Osteoblast (primary cell): ENCODE data around the gene CRABP2. TPM values are rescaled to one million over a fixed set of nuclear protein-coding genes. Genes with fewer than 3 reads are reported as not detected.

Experiments
- DNase-seq: peaks from one replicate; pipeline ENCODE4 v3.0.0; 2011; ENCODE audit warnings: low spot score, mixed read lengths; ENCODE audit not compliant: insufficient read length; ENCODE audit errors: missing footprints
- H2AFZ ChIP-seq: 2 replicates; pipeline ENCODE4 v1.6.0; 2011; ENCODE audit warnings: mild to moderate bottlenecking, low read length
- H3K27ac ChIP-seq: 2 replicates; pipeline ENCODE4 v1.5.1; 2011; ENCODE audit warnings: mild to moderate bottlenecking, low read depth, low read length, moderate library complexity
- H3K27me3 ChIP-seq: 2 replicates; pipeline ENCODE4 v1.6.0; 2012; ENCODE audit warnings: mild to moderate bottlenecking, control low read depth, inconsistent platforms, low read length, moderate library complexity; ENCODE audit not compliant: insufficient read depth
- H3K36me3 ChIP-seq: 2 replicates; pipeline ENCODE4 v1.5.1; 2011; ENCODE audit warnings: mild to moderate bottlenecking, low read length, control low read depth, moderate library complexity; ENCODE audit not compliant: insufficient read depth
- H3K4me1 ChIP-seq: 2 replicates; pipeline ENCODE4 v1.5.1; 2011; ENCODE audit warnings: mild to moderate bottlenecking, low read length, control low read depth, moderate library complexity; ENCODE audit not compliant: insufficient read depth
- H3K4me2 ChIP-seq: 2 replicates; pipeline ENCODE4 v1.6.0; 2011; ENCODE audit warnings: mild to moderate bottlenecking, low read length; ENCODE audit not compliant: insufficient read depth
- H3K4me3 ChIP-seq: fragments of 200-600 bp; sonication (generic); 3 replicates; pipeline ENCODE4 v1.5.1; 2012; ENCODE audit warnings: mild to moderate bottlenecking, low read length, inconsistent platforms; ENCODE audit not compliant: insufficient read depth
- H3K79me2 ChIP-seq: 2 replicates; pipeline ENCODE4 v1.6.0; 2012; ENCODE audit warnings: mild to moderate bottlenecking, low read length, control low read depth, inconsistent platforms; ENCODE audit not compliant: insufficient read depth
- H3K9me3 ChIP-seq: 2 replicates; pipeline ENCODE4 v1.5.1; 2011; ENCODE audit warnings: low read depth, low read length, control low read depth
- H4K20me1 ChIP-seq: 2 replicates; pipeline ENCODE4 v1.6.0; 2012; ENCODE audit warnings: mild to moderate bottlenecking, low read length, control low read depth; ENCODE audit not compliant: insufficient read depth
- CTCF ChIP-seq: IDR thresholded peaks from 2 replicates; pipeline ENCODE4 v1.5.1; 2011; ENCODE audit warnings: mild to moderate bottlenecking, low read depth, low read length, moderate library complexity; ENCODE audit errors: extremely low read depth
- total RNA-seq: library from RNA; depleted of rRNA; stranded (reverse); fragments of >200 nt; gene quantifications from 2 replicates; pipeline ENCODE4 v1.2.3, GENCODE V29; 2012

CRABP2 gene
- total RNA-seq = 9.1 and 16.6 TPM in 2 replicates

- no peak within 1 kb of the TSS for H3K27ac ChIP-seq
- no peak for DNase-seq
- no peaks in the 10 kb centered on the region for H3K36me3 ChIP-seq
- no peaks in the 10 kb centered on the region for H3K79me2 ChIP-seq
- H3K27me3 ChIP-seq = no peaks in the 10 kb centered on the region
- H3K9me3 ChIP-seq = no peaks in the 10 kb centered on the region
- TF ChIP-seq CTCF = no peak
- H4K20me1 ChIP-seq = no peaks in the 10 kb centered on the region
- peak within 1 kb of the TSS; percentile 85 for H2AFZ ChIP-seq
- H3K4me1 ChIP-seq = peaks cover 49% of the 10 kb centered on the region
- H3K4me3 ChIP-seq = peak within 1 kb of the TSS; percentile 66
- H3K4me2 ChIP-seq = peak within 1 kb of the TSS; percentile 94
Measured at GRCh38 chr1:156705321-156705917, at the start of gene CRABP2. CRABP2 (minus strand) TSS chr1:156705583; CDS start chr1:156705446, 137 bp downstream.

- H3K4me2 ChIP-seq = no peak overlapping the region
- TF ChIP-seq CTCF = no peak
- DNase-seq = no peak
- no peak overlapping the region for H2AFZ ChIP-seq
- no peak overlapping the region for H3K27ac ChIP-seq
- H3K9me3 ChIP-seq = no peaks in the 10 kb centered on the region
- peaks cover 35% of the 10 kb centered on the region for H3K79me2 ChIP-seq
- peaks cover 4% of the 10 kb centered on the region for H3K36me3 ChIP-seq
- peaks cover 19% of the 10 kb centered on the region for H3K4me1 ChIP-seq
- no peak overlapping the region for H3K4me3 ChIP-seq
- H4K20me1 ChIP-seq = no peaks in the 10 kb centered on the region
- H3K27me3 ChIP-seq = no peaks in the 10 kb centered on the region
Measured at GRCh38 chr1:156754219-156754618, 48.8 kb upstream of the CRABP2 start.

GRCh38 chr1:156752843-156753482, 47.6 kb upstream of the CRABP2 start:
- TF ChIP-seq CTCF = no peak
- DNase-seq = no peak
- Histone ChIP-seq H3K4me1 (peaks cover 32% of the 10 kb centered on the region), H3K9me3 (no peaks in the 10 kb centered on the region), H3K27me3 (no peaks in the 10 kb centered on the region), H2AFZ (no peak overlapping the region), H3K27ac (peak overlapping the region; percentile 67), H3K4me3 (peak overlapping the region; percentile 85), H3K36me3 (peaks cover 4% of the 10 kb centered on the region), H4K20me1 (no peaks in the 10 kb centered on the region), H3K79me2 (peaks cover 48% of the 10 kb centered on the region), H3K4me2 (peak overlapping the region; percentile 95)

- H2AFZ ChIP-seq = peak overlapping the region; percentile 87
- DNase-seq = peak; percentile 99
- no peaks in the 10 kb centered on the region for H3K9me3 ChIP-seq
- H3K4me3 ChIP-seq = peak overlapping the region; percentile 85
- no peak for TF ChIP-seq CTCF
- H3K4me2 ChIP-seq = peak overlapping the region; percentile 95
- no peaks in the 10 kb centered on the region for H3K27me3 ChIP-seq
- H3K4me1 ChIP-seq = peaks cover 41% of the 10 kb centered on the region
- H3K79me2 ChIP-seq = peaks cover 57% of the 10 kb centered on the region
- H3K27ac ChIP-seq = peak overlapping the region; percentile 67
- peaks cover 4% of the 10 kb centered on the region for H3K36me3 ChIP-seq
- no peaks in the 10 kb centered on the region for H4K20me1 ChIP-seq
Measured at GRCh38 chr1:156751757-156752481, 46.5 kb upstream of the CRABP2 start.
